Measurements from ENCODE around the gene IL1RN. TPM values are rescaled to one million over a fixed set of nuclear protein-coding genes. Genes with fewer than 3 reads are reported as not detected.

Gene IL1RN
- total RNA-seq, 1 donor from 2014 or later, result not detected

GRCh38 chr2:113124984-113125855 lies 2.2 kb upstream of the IL1RN start:
- DNase-seq (ENCODE audit: low read depth), result no peak

DNA sequence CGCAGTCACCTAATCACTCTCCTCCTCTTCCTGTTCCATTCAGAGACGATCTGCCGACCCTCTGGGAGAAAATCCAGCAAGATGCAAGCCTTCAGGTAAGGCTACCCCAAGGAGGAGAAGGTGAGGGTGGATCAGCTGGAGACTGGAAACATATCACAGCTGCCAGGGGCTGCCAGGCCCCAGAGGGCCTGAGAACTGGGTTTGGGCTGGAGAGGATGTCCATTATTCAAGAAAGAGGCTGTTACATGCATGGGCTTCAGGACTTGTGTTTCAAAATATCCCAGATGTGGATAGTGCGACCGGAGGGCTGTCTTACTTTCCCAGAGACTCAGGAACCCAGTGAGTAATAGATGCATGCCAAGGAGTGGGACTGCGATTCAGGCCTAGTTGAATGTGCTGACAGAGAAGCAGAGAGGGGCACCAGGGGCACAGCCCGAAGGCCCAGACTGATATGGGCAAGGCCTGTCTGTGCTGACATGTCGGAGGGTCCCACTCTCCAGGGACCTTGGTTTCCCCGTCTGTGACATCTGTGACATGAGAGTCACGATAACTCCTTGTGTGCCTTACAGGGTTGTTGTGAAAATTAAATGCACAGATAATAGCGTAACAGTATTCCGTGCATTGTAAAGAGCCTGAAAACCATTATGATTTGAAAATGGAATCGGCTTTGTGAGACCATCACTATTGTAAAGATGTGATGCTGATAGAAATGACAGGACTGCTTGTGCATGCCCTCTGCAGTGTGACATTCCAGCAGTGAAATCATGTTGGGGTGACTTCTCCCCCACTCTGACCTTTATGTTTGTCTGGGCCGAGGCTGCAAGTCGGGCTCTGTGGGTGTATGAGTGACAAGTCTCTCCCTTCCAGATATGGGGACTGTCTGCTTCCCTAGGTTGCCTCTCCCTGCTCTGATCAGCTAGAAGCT lies 510 bp downstream of the IL1RN start:
- DNase-seq (ENCODE audit: low read depth), result no peak

DNA sequence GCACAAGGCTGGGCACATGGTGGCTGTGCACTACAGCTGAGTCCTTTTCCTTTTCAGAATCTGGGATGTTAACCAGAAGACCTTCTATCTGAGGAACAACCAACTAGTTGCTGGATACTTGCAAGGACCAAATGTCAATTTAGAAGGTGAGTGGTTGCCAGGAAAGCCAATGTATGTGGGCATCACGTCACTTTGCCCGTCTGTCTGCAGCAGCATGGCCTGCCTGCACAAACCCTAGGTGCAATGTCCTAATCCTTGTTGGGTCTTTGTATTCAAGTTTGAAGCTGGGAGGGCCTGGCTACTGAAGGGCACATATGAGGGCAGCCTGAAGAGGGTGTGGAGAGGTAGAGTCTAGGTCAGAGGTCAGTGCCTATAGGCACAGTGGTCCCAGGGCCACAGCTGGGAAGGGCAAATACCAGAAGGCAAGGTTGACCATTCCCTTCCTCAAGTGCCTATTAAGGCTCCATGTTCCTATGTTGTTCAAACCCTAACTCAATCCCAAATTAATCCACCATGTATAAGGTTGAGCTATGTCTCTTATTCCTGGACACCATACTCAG lies 2.2 kb downstream of the IL1RN start:
- no peak for DNase-seq (ENCODE audit: low read depth)

- no peak for DNase-seq (ENCODE audit: low read depth)
Measured at GRCh38 chr2:113131352-113132185, 4.2 kb downstream of the IL1RN start.

GRCh38 chr2:113132414-113133021 lies 5.1 kb downstream of the IL1RN start:
- no peak for DNase-seq (ENCODE audit: low read depth)

DNA sequence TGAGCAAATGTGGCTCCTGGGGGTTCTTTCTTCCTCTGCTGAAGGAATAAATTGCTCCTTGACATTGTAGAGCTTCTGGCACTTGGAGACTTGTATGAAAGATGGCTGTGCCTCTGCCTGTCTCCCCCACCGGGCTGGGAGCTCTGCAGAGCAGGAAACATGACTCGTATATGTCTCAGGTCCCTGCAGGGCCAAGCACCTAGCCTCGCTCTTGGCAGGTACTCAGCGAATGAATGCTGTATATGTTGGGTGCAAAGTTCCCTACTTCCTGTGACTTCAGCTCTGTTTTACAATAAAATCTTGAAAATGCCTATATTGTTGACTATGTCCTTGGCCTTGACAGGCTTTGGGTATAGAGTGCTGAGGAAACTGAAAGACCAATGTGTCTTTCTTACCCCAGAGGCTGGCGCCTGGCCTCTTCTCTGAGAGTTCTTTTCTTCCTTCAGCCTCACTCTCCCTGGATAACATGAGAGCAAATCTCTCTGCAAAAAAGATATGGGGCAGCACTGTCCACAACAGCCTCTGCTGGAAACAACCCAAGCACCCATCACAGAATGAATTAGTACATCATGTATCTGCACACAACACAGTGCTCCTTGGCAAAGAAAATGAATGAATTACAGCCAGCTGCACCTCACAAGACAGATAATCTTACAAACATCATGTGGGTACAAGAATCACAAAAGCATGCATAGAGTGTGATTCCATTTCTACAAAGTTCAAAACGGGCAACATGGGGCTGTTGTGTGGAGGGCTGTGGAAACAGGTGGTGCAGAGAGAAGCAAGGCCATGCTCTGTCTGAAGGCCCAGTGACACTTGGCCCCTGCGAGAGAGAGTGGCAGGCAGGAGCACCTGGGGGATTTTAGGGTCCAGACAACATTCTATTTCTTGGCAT lies 6.6 kb downstream of the IL1RN start:
- no peak for DNase-seq (ENCODE audit: low read depth)

GRCh38 chr2:113134717-113135116 lies 7.3 kb downstream of the IL1RN start:
- no peak for DNase-seq (ENCODE audit: low read depth)

DNA sequence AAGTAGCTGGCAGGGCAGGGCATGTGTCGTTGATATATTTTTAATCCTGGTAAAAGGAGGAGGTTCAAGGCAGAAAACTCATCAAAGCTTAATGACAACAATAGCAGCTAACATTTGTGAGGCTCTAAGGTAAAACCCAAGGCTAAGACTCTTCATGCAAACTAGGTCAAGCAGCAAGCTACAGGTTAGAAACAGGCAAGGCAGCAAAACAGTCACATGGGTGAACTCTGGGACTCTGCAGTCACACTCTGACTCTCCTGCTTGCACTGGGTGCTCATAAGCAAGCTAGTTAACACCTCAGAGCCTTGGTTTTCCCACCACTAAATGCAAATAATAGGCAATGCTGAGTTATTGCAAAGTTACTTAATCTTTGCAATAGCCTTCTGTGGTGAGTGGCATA lies 7.9 kb downstream of the IL1RN start:
- no peak for DNase-seq (ENCODE audit: low read depth)

DNA sequence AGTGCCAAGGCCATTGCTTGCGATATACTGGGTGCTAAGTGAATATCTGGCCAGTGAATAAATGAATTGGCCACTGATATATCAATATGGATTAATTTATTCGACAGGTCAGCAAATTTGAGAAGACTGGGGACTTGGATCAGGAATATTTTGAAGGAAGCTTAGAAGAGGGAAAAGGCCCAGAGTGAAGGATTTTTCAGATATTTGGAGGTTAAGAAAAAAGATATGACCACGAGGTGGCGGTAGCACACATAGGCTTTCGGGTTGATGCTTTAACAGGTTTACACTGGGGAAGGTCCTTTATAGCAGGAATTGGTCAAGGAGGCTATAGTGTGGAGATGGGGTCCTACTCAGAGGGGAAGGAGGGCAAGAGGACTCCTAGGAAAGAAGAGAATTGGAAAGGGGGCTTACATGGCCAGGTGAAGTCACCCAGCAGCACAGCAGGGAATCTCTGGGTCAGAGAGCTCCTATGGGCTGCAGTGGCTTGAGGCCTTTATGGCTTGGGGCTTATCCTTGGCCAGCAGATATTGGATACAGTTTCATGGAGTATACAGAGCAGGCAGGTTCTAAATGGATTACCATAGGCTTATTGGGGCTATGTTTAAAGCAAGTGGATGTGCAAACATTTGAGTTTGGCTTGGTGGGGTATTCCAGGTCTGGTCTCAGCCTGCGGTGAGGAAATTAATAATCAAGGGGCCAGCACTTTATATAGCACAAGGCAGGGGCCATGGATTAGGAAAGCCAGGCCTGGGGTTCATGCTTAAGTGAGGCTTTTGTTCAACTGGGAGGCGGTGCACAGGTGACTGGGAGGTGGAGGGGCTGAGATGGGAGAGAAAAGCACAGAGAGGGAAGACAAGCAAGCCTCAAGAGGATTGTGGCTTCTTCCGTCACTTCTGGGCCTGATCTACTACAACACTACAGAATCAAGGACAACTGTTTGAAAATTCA lies 9.7 kb downstream of the IL1RN start:
- DNase-seq (ENCODE audit: low read depth), result peak; percentile 60

DNA sequence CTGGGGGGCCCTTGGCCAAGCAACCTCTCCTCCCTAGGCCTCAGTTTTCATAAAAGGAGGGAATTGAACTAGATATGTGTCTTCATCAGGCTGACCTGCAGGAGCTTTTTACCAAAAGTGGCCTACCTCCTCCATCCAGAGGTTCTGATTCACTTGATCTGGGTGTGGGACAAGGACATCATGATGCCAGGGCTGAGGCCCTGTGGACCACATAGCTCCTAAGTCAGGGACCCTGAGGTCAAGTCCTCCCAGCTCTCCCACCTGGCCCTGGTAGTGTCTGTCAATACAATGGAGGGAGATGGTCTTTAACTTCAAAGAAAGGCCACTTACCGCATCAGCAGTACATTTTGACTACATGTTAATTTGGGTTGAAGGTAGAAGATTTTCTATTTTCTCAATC lies 10.4 kb downstream of the IL1RN start:
- DNase-seq (ENCODE audit: low read depth), result no peak

GRCh38 chr2:113138428-113139322 lies 11.3 kb downstream of the IL1RN start:
- peak; percentile 74 for DNase-seq (ENCODE audit: low read depth)

DNA sequence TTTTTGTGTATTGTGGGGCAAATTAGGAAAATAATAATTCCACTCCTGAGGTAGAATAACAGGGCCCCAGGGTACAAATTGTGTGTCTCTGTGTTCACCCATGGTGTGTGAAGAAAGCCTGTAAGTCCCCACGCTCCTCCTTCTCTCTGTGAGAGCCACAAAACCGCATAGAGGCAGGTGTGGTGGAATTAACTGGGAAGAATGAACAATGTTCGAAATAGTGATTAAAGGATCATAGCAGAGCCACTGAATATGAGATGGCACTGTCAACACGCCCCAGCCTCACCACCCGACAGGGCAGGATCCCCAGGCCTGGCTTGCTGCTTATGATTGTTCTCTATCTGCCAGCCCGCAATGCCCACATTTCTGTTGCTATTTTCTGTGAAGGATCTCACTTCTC lies 14.1 kb downstream of the IL1RN start:
- DNase-seq (ENCODE audit: low read depth), result peak; percentile 39

GRCh38 chr2:113142290-113142689 lies 14.9 kb downstream of the IL1RN start:
- no peak for DNase-seq (ENCODE audit: low read depth)

GRCh38 chr2:113144259-113144658 lies 16.9 kb downstream of the IL1RN start:
- no peak for DNase-seq (ENCODE audit: low read depth)

GRCh38 chr2:113148606-113149552 lies 21.5 kb downstream of the IL1RN start:
- no peak for DNase-seq (ENCODE audit: low read depth)
